Right cardiac atrium (tissue), 5 donors: Measurements from ENCODE around the gene UMAD1. TPM values are rescaled to one million over a fixed set of nuclear protein-coding genes. Genes with fewer than 3 reads are reported as not detected.

Source experiments
- ATAC-seq, 2 donors: fragments of 200-7000 bp; cut with Tn5 transposase; one replicate each; pipeline versions ENCODE4 v1.8.0 to v1.9.1; 2020; ENCODE audit warnings: moderate library complexity in 2 of 2, mild to moderate bottlenecking in 1 of 2
- DNase-seq, 3 donors: peaks; one replicate each; pipeline ENCODE4 v3.0.0-alpha.2; 2020
- H3K27ac ChIP-seq: one replicate; pipeline ENCODE4 v1.5.1; 2013; ENCODE audit warnings: mild to moderate bottlenecking, low read length, control low read depth, moderate library complexity
- H3K27me3 ChIP-seq: one replicate; pipeline ENCODE4 v1.6.1; 2013; ENCODE audit not compliant: control insufficient read depth, insufficient read depth
- H3K4me1 ChIP-seq: one replicate; pipeline ENCODE4 v1.6.1; 2013; ENCODE audit warnings: low read length; ENCODE audit not compliant: control insufficient read depth, insufficient read depth
- H3K4me3 ChIP-seq: one replicate; pipeline ENCODE4 v1.5.1; 2013; ENCODE audit warnings: low read length, control low read depth
- H3K9me3 ChIP-seq: one replicate; pipeline ENCODE4 v1.6.1; 2013; ENCODE audit warnings: low read length; ENCODE audit not compliant: control insufficient read depth
- intact Hi-C, 4 donors: fragments of 100-400 bp; cut with DNase I; formaldehyde crosslinking; loops; one replicate each; pipeline versions ENCODE4 v1.11.0 to v1.14.0; 2022 to 2023
- polyA plus RNA-seq: library from polyadenylated mRNA; stranded (reverse); fragments of 200-250 nt; gene quantifications from one replicate; pipeline ENCODE4 v1.2.3, GENCODE V29; 2013
- total RNA-seq, 4 donors: library from RNA; stranded (reverse); fragmentation: NEBNext Ultra II Directional; extraction: Animal tissue kit (Norgen Biotek cat#: 25700); gene quantifications; one replicate each; pipeline ENCODE4 v1.2.1, GENCODE V29; 2021
- donor health status: healthy with polysubstance abuse.
- donor health status: DM: no; HTN: yes; CAD: no.
- donor health status: DM: no; HTN: no; CAD: no.
- donor health status: DM: no; HTN: yes; CAD: no; lungs with severe emphysema.
- donor health status: DM: yes; HTN: yes; CAD: no.

The UMAD1 gene
- total and polyA plus RNA-seq, 5 donors: 8.0 to 14.6 (median 12.8) TPM

DNA sequence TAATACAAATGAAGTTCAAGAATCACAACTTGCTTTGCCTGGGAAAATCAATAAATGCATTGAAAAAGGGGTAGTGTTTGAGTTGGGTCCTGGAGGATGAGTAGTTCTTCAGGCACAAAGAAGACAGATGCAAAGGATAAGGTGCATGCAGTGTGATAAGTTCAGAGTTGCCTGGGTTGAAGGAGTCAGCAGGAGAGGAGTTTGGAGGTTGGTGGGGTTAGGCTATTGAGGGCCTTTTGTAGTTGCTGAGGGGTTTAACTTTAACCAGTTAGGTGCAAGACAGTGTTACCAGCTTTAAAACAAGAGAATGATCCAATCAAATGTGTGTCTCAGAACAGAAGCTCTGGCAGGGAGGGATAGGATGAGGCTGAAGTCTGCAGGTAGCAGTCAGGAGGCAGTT lies 283.8 kb downstream of the UMAD1 start:
- no peak overlapping the region for H3K4me3 ChIP-seq
- intact Hi-C loops: no loop called here
- no peaks in the 10 kb centered on the region for H3K9me3 ChIP-seq
- ATAC-seq: no peak
- H3K4me1 ChIP-seq: no peaks in the 10 kb centered on the region
- H3K27me3 ChIP-seq: no peaks in the 10 kb centered on the region
- no peak for DNase-seq
- H3K27ac ChIP-seq: no peak overlapping the region

Other genes with a start within 250 kb of the UMAD1 start
- gene COL28A1, start 104.9 kb upstream of the UMAD1 start, total RNA-seq: 1 to 10 TPM; 3.8 to 5.8 (median 5.0) TPM
- 4.3 TPM for gene COL28A1, start 104.9 kb upstream of the UMAD1 start, polyA plus RNA-seq
- gene MIOS, start 73.9 kb upstream of the UMAD1 start, total RNA-seq: 10 to 100 TPM; 18.9 to 26.0 (median 23.3) TPM
- gene MIOS, start 73.9 kb upstream of the UMAD1 start, polyA plus RNA-seq: 9.4 TPM
- gene RPA3, start 77.9 kb downstream of the UMAD1 start, total RNA-seq: 10 to 100 TPM; 17.6 to 27.4 (median 21.0) TPM
- gene RPA3, start 77.9 kb downstream of the UMAD1 start, polyA plus RNA-seq: 25.0 TPM